Stomach (tissue), 4 donors: ENCODE results near the gene HS6ST3.

Experiments used
- EP300 ChIP-seq: sonication (generic); formaldehyde crosslinking; IDR thresholded peaks from one replicate; pipeline ENCODE4 v1.6.1; 2017; ENCODE audit warnings: antibody characterized with exemption
- POLR2A ChIP-seq, 4 donors: fragments of 450-650 bp; IDR thresholded peaks; one replicate each; pipeline ENCODE4 v1.6.1; 2016; ENCODE audit warnings: antibody characterized with exemption in 4 of 4, control low read depth in 2 of 4, mild to moderate bottlenecking in 1 of 4, moderate library complexity in 1 of 4
- TF ChIP-seq, protein P1 (sequence below), 7 experiments: fragments of 450-650 bp in 4 of 7; fragments of 200-600 bp in 3 of 7; sonication (generic) in 3 of 7; IDR thresholded peaks; one replicate each; pipeline ENCODE4 v1.5.1; 2016 to 2019; ENCODE audit warnings: antibody characterized with exemption in 7 of 7, control low read depth in 2 of 7, mild to moderate bottlenecking in 1 of 7

DNA sequence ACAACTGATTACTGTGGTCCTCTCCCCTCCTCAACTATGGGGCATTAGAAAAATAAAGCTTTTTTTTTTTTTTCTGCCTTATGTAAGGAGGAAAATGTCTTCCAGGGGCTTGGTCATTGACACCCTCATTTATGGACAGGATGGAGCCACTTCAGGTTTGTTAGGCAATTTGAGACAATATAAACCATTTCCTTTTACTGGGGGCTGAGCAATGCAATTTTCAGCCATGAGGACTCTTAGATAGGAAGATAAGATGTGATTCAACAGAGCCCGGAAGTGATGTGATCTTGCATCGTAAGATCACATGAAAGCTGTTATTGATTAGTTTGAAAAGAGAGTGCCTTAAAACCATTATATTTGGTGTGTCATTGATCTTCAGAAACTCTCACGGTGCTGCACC, 693.6 kb downstream of the HS6ST3 start:
- TF ChIP-seq, protein P1, sequence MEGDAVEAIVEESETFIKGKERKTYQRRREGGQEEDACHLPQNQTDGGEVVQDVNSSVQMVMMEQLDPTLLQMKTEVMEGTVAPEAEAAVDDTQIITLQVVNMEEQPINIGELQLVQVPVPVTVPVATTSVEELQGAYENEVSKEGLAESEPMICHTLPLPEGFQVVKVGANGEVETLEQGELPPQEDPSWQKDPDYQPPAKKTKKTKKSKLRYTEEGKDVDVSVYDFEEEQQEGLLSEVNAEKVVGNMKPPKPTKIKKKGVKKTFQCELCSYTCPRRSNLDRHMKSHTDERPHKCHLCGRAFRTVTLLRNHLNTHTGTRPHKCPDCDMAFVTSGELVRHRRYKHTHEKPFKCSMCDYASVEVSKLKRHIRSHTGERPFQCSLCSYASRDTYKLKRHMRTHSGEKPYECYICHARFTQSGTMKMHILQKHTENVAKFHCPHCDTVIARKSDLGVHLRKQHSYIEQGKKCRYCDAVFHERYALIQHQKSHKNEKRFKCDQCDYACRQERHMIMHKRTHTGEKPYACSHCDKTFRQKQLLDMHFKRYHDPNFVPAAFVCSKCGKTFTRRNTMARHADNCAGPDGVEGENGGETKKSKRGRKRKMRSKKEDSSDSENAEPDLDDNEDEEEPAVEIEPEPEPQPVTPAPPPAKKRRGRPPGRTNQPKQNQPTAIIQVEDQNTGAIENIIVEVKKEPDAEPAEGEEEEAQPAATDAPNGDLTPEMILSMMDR (IDR thresholded peaks at IDR 0.05), result no peak
- TF ChIP-seq POLR2A (IDR thresholded peaks at IDR 0.05) (no peak), EP300 (no peak)
